K562 (cell line): Measurements from ENCODE around the gene ABCC9. TPM values are rescaled to one million over a fixed set of nuclear protein-coding genes. Genes with fewer than 3 reads are reported as not detected.

Source experiments
- ATAC-seq: fragments of 200-7000 bp; cut with Tn5 transposase; 3 replicates; pipeline ENCODE4 v1.9.1; 2020; ENCODE audit warnings: moderate library complexity
- BruUV-seq: library from RNA; stranded (reverse); fragments of 400-500 nt; replicated peaks from 2 replicates; lab custom pipeline; 2021; lab: Mats Ljungman, UMichigan
- CTCF ChIA-PET: fragments of 300-600 bp; formaldehyde crosslinking; extraction: SDS; loops from one replicate; lab custom pipeline; 2021; ENCODE audit warnings: low intra/inter-chr PET ratio; lab: Yijun Ruan, JAX
- POLR2A ChIA-PET: fragments of 300-600, 350-650 bp; sonication (Branson Sonifier 250); formaldehyde crosslinking; extraction: SDS; loops from one replicate; lab custom pipeline; 2021; ENCODE audit warnings: antibody characterized with exemption, inconsistent platforms; lab: Yijun Ruan, JAX
- DNase-seq, 4 experiments: peaks; one replicate each; pipeline versions ENCODE4 v3.0.0 to v3.0.0-alpha.2; 2011 to 2018; ENCODE audit warnings: low spot score in 3 of 4, mixed read lengths in 3 of 4; ENCODE audit errors: extremely low read depth in 1 of 4
- FAIRE-seq: peaks from 2 replicates; lab custom pipeline; 2011; peaks lifted over from hg19 to GRCh38; lab: Jason Lieb, UNC
- H2AFZ ChIP-seq: 2 replicates; pipeline ENCODE4 v1.6.0; 2011; ENCODE audit warnings: low read depth, low read length, control low read depth, inconsistent platforms
- H3K27ac ChIP-seq: fragments of 200-600 bp; 3 replicates; pipeline ENCODE4 v1.8.0; 2011; ENCODE audit warnings: low read depth, mild to moderate bottlenecking, control low read depth, inconsistent platforms, low read length, moderate library complexity, mixed read lengths; ENCODE audit errors: extremely low read depth
- H3K27me3 ChIP-seq, 2 experiments: fragments of 300-600 bp in 1 of 2; 2 replicates in 1 of 2; 3 replicates in 1 of 2; pipeline versions ENCODE4 v1.6.0 to v1.8.0; 2011; ENCODE audit warnings: inconsistent platforms in 2 of 2, low read length in 2 of 2, mild to moderate bottlenecking in 1 of 2, mixed read lengths in 1 of 2, moderate library complexity in 1 of 2; ENCODE audit not compliant: control insufficient read depth in 2 of 2, insufficient read depth in 2 of 2
- H3K36me3 ChIP-seq: fragments of 300-600 bp; 3 replicates; pipeline ENCODE4 v1.8.0; 2011; ENCODE audit warnings: mild to moderate bottlenecking, low read length, inconsistent platforms; ENCODE audit not compliant: control insufficient read depth, insufficient read depth
- H3K4me1 ChIP-seq, 2 experiments: fragments of 200-600 bp in 1 of 2; replicated peaks in 1 of 2; 2 replicates in 1 of 2; 3 replicates in 1 of 2; pipeline versions ENCODE4 v1.5.1 to v1.8.0; 2011; ENCODE audit warnings: inconsistent platforms in 2 of 2, low read length in 2 of 2, mild to moderate bottlenecking in 1 of 2, mixed read lengths in 1 of 2, moderate library complexity in 1 of 2; ENCODE audit not compliant: control insufficient read depth in 2 of 2, insufficient read depth in 2 of 2
- H3K4me2 ChIP-seq: 2 replicates; pipeline ENCODE4 v1.6.1; 2011; ENCODE audit warnings: low read length, control low read depth, inconsistent platforms, mixed read lengths; ENCODE audit not compliant: insufficient read depth
- H3K4me3 ChIP-seq: fragments of 200-600 bp; sonication (generic), shearing (Covaris generic); 2 replicates; pipeline ENCODE4 v1.5.1; 2016; ENCODE audit warnings: control low read depth, inconsistent platforms
- H3K79me2 ChIP-seq: fragments of 200-600 bp; 3 replicates; pipeline ENCODE4 v1.8.0; 2011; ENCODE audit warnings: low read length, inconsistent platforms; ENCODE audit not compliant: control insufficient read depth, insufficient read depth
- H3K9ac ChIP-seq, 2 experiments: 2 replicates each; pipeline versions ENCODE4 v1.6.0 to v1.6.1; 2011; ENCODE audit warnings: low read depth in 2 of 2, low read length in 2 of 2, control low read depth in 1 of 2, inconsistent platforms in 1 of 2, mild to moderate bottlenecking in 1 of 2, mixed read lengths in 1 of 2; ENCODE audit not compliant: insufficient read depth in 1 of 2
- H3K9me1 ChIP-seq: one replicate; pipeline ENCODE4 v1.6.0; 2011; ENCODE audit warnings: inconsistent platforms, mild to moderate bottlenecking, low read length, moderate library complexity; ENCODE audit not compliant: control insufficient read depth, insufficient read depth
- H3K9me3 ChIP-seq: replicated peaks from 2 replicates; pipeline ENCODE4 v1.5.1; 2011; ENCODE audit warnings: low read depth, low read length, inconsistent platforms; ENCODE audit not compliant: control insufficient read depth, insufficient read depth
- H4K20me1 ChIP-seq: replicated peaks from 2 replicates; pipeline ENCODE4 v1.6.1; 2011; ENCODE audit warnings: low read length, inconsistent platforms, mixed read lengths; ENCODE audit not compliant: control insufficient read depth, insufficient read depth
- GTF2E2 ChIP-seq: fragments of 200-800 bp; sonication (Bioruptor generic); IDR thresholded peaks from 2 replicates; pipeline ENCODE4 v1.6.1; 2016; ENCODE audit warnings: missing genetic modification characterization, missing compliant biosample characterization
- KDM2B ChIP-seq: fragments of 250-450 bp; sonication (Bioruptor Pico); IDR thresholded peaks from 2 replicates; pipeline ENCODE4 v1.8.0; 2021; ENCODE audit warnings: mild to moderate bottlenecking, moderate library complexity
- NFRKB ChIP-seq: fragments of 450-650 bp; IDR thresholded peaks from 2 replicates; pipeline ENCODE4 v1.6.1; 2016; ENCODE audit warnings: low read depth
- SOX6 ChIP-seq: fragments of 450-650 bp; IDR thresholded peaks from 2 replicates; pipeline ENCODE4 v1.6.1; 2014; ENCODE audit warnings: mild to moderate bottlenecking
- YBX1 ChIP-seq: fragments of 450-650 bp; IDR thresholded peaks from 2 replicates; pipeline ENCODE4 v1.7.1; 2016; ENCODE audit warnings: mild to moderate bottlenecking
- ZNF444 ChIP-seq: fragments of 250-450 bp; sonication (Bioruptor Pico); IDR thresholded peaks from 2 replicates; pipeline ENCODE4 v1.4.0; 2020; ENCODE audit warnings: mild to moderate bottlenecking, moderate library complexity
- in situ Hi-C: fragments of 300-500 bp; cut with MboI; formaldehyde crosslinking; loops from 4 replicates; pipeline ENCODE4 v1.15.0; 2018; ENCODE audit warnings: inconsistent platforms, mixed read lengths
- intact Hi-C: fragments of 100-400 bp; cut with micrococcal nuclease; formaldehyde crosslinking; loops from 2 replicates; pipeline ENCODE4 v1.14.2; 2022
- polyA plus RNA-seq, 8 experiments: library from polyadenylated mRNA; depleted of rRNA in 4 of 8; stranded (reverse) in 5 of 8; unstranded in 3 of 8; fragments of >200 nt; fragmentation: Nextera tagmentation in 2 of 8; fragmentation: Illumina TruSeq in 1 of 8; extraction: Ambion mirVana in 2 of 8; extraction: Trizol in 1 of 8; gene quantifications; 2 replicates each; pipeline versions ENCODE4 v1.2.1 to v1.2.3, GENCODE V29; 2011 to 2014; ENCODE audit warnings: inconsistent platforms in 1 of 8, missing spikeins in 1 of 8
- total RNA-seq, 7 experiments: library from RNA; depleted of rRNA in 6 of 7; stranded (reverse); fragments of >200 nt in 6 of 7; fragmentation: Illumina TruSeq in 2 of 7; extraction: Trizol in 2 of 7; gene quantifications; 2 replicates each; pipeline versions ENCODE4 v1.2.1 to v1.2.3, GENCODE V29; 2011 to 2021; ENCODE audit warnings: low replicate concordance in 1 of 7
- TF ChIP-seq, protein P1 (sequence below): fragments of 250-450 bp; sonication (Bioruptor Pico); IDR thresholded peaks from 2 replicates; pipeline ENCODE4 v1.5.0; 2021
- TF ChIP-seq, protein P2 (sequence below): IDR thresholded peaks from 2 replicates; pipeline ENCODE4 v1.6.1; 2014; ENCODE audit warnings: antibody characterized with exemption

The ABCC9 gene
- total and polyA plus RNA-seq, 9 of the 15 experiments (the other 6 are each of a cell fraction or from before 2014, with no cell fraction given), result 0.05 to 0.40 (median 0.18) TPM

DNA sequence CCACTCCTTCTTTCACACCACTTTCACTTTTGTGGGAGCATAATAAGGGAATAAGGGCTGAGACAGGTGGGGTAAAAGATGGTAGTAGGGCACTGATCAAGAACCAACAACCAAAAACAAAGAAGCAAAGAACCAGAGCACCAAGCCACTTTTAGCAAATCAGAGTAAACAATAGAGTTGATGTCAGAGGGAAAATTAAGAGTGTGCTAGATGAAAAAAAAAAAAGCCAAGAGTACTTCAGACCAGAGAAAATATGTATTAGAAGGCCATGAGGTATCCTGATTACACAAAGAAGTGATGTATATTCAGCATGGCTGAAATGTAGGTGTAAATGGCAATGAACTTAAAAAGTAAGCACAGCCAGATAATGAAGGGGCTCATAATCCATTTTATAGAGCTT is 75.4 kb downstream of the ABCC9 start:
- no peak for DNase-seq
- Histone ChIP-seq H3K36me3 (no peaks in the 10 kb centered on the region), H3K9me1 (no peaks in the 10 kb centered on the region), H3K79me2 (no peaks in the 10 kb centered on the region), H2AFZ (no peak overlapping the region), H3K27me3 (no peaks in the 10 kb centered on the region), H3K4me1 (no peaks in the 10 kb centered on the region), H3K9me3 (no peaks in the 10 kb centered on the region), H3K9ac (no peak overlapping the region), H3K4me3 (no peak overlapping the region), H4K20me1 (no peaks in the 10 kb centered on the region), H3K27ac (no peak overlapping the region), H3K4me2 (no peak overlapping the region)
- BruUV-seq, result no TSS peak
- intact Hi-C loops, result no loop called here
- TF ChIP-seq GTF2E2 (tag), result no peak
- TF ChIP-seq, protein P1, sequence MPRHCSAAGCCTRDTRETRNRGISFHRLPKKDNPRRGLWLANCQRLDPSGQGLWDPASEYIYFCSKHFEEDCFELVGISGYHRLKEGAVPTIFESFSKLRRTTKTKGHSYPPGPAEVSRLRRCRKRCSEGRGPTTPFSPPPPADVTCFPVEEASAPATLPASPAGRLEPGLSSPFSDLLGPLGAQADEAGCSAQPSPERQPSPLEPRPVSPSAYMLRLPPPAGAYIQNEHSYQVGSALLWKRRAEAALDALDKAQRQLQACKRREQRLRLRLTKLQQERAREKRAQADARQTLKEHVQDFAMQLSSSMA (CRISPR knock-in tag), result no peak
- no peak for TF ChIP-seq NFRKB
- no peak for TF ChIP-seq KDM2B (CRISPR knock-in tag)
- TF ChIP-seq, protein P2, sequence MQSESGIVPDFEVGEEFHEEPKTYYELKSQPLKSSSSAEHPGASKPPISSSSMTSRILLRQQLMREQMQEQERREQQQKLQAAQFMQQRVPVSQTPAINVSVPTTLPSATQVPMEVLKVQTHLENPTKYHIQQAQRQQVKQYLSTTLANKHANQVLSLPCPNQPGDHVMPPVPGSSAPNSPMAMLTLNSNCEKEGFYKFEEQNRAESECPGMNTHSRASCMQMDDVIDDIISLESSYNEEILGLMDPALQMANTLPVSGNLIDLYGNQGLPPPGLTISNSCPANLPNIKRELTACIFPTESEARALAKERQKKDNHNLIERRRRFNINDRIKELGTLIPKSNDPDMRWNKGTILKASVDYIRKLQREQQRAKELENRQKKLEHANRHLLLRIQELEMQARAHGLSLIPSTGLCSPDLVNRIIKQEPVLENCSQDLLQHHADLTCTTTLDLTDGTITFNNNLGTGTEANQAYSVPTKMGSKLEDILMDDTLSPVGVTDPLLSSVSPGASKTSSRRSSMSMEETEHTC, result no peak
- TF ChIP-seq YBX1, result no peak
- TF ChIP-seq SOX6, result no peak
- TF ChIP-seq ZNF444 (CRISPR knock-in tag), result no peak
- no peak for FAIRE-seq
- in situ Hi-C loops, result no loop called here
- ATAC-seq, result no peak
- CTCF ChIA-PET, result no interaction called here
- POLR2A ChIA-PET, result no interaction called here
